ENCODE results near the gene CD320.

DNA sequence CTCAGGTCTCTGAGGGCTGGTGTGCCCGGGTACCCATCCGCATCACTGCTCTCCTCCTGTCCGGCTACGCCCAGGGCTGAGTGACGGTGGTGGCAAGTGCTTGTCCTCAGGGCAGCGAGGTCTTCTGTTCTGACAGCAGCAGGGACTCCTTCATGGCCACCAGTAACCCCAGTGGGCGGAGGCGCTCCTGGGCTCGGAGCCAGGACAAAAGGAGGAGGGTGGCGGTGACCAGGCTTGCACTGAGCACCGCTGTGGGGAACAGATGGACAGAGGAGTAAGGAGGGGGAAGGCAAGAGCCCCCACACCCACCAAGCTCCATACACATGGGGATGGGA lies 5.8 kb downstream of the CD320 start:
- TF ChIP-seq YY1 (IDR thresholded peaks at IDR 0.05; ENCODE audit: low read depth, low read length) (no peak), BRCA1 (IDR thresholded peaks at IDR 0.05; ENCODE audit: low read depth, low read length) (no peak), RELA (IDR thresholded peaks at IDR 0.05; ENCODE audit: borderline replicate concordance, partially characterized antibody) (no peak), ETV6 (conservative IDR thresholded peaks at IDR 0.05 in 1 of 2, IDR thresholded peaks at IDR 0.05 in 1 of 2; ENCODE audit: borderline replicate concordance in 1 of 2, low read depth in 1 of 2) (no peak), EP300 (IDR thresholded peaks at IDR 0.05; ENCODE audit: borderline replicate concordance in 1 of 2, control insufficient read depth in 1 of 2, low read depth in 2 of 2, low read length in 2 of 2) (no peak)
- TF ChIP-seq, protein P1, sequence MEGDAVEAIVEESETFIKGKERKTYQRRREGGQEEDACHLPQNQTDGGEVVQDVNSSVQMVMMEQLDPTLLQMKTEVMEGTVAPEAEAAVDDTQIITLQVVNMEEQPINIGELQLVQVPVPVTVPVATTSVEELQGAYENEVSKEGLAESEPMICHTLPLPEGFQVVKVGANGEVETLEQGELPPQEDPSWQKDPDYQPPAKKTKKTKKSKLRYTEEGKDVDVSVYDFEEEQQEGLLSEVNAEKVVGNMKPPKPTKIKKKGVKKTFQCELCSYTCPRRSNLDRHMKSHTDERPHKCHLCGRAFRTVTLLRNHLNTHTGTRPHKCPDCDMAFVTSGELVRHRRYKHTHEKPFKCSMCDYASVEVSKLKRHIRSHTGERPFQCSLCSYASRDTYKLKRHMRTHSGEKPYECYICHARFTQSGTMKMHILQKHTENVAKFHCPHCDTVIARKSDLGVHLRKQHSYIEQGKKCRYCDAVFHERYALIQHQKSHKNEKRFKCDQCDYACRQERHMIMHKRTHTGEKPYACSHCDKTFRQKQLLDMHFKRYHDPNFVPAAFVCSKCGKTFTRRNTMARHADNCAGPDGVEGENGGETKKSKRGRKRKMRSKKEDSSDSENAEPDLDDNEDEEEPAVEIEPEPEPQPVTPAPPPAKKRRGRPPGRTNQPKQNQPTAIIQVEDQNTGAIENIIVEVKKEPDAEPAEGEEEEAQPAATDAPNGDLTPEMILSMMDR (IDR thresholded peaks at IDR 0.05 in 2 of 3, conservative IDR thresholded peaks at IDR 0.05 in 1 of 3; ENCODE audit: control insufficient read depth in 2 of 3, extremely low read depth in 1 of 3, insufficient read depth in 1 of 3, low read depth in 3 of 3, low read length in 3 of 3) = no peak
- TF ChIP-seq, protein P2, sequence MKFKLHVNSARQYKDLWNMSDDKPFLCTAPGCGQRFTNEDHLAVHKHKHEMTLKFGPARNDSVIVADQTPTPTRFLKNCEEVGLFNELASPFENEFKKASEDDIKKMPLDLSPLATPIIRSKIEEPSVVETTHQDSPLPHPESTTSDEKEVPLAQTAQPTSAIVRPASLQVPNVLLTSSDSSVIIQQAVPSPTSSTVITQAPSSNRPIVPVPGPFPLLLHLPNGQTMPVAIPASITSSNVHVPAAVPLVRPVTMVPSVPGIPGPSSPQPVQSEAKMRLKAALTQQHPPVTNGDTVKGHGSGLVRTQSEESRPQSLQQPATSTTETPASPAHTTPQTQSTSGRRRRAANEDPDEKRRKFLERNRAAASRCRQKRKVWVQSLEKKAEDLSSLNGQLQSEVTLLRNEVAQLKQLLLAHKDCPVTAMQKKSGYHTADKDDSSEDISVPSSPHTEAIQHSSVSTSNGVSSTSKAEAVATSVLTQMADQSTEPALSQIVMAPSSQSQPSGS (IDR thresholded peaks at IDR 0.05; ENCODE audit: low read length) = no peak
